PC-9 (cell line): ENCODE results near the gene TGM1. TPM values are rescaled to one million over a fixed set of nuclear protein-coding genes. Genes with fewer than 3 reads are reported as not detected.

Experiments used
- BruUV-seq: library from RNA; stranded (reverse); fragments of 400-500 nt; replicated peaks from 2 replicates; lab custom pipeline; 2021; lab: Mats Ljungman, UMichigan
- CTCF ChIA-PET: fragments of 300-600 bp; sonication (Branson Sonifier 250); formaldehyde crosslinking; loops from one replicate; lab custom pipeline; 2022; ENCODE audit warnings: antibody characterized with exemption; lab: Charles Lee
- POLR2A ChIA-PET: fragments of 300-600 bp; sonication (Branson Sonifier 250); formaldehyde crosslinking; loops from one replicate; lab custom pipeline; 2022; ENCODE audit warnings: antibody characterized with exemption; ENCODE audit not compliant: unreplicated experiment; lab: Charles Lee
- DNase-seq, 2 experiments: peaks; one replicate each; pipeline versions ENCODE4 v3.0.0 to v3.0.0-alpha.2; 2015 to 2022; ENCODE audit warnings: mixed read lengths in 1 of 2
- H2AFZ ChIP-seq: fragments of 200-600 bp; sonication (generic); 2 replicates; pipeline ENCODE4 v1.8.1; 2017; ENCODE audit warnings: antibody characterized with exemption
- H3F3A ChIP-seq: fragments of 200-600 bp; sonication (generic); 2 replicates; pipeline ENCODE4 v1.8.1; 2017; ENCODE audit warnings: antibody characterized with exemption, mild to moderate bottlenecking, low read depth; ENCODE audit not compliant: insufficient read depth
- H3K27ac ChIP-seq: fragments of 200-600 bp; sonication (generic); 2 replicates; pipeline ENCODE4 v1.6.1; 2016; ENCODE audit warnings: mixed run types
- H3K27me3 ChIP-seq: fragments of 200-600 bp; sonication (generic); 2 replicates; pipeline ENCODE4 v1.6.1; 2016; ENCODE audit warnings: low read depth, mixed run types; ENCODE audit not compliant: insufficient read depth
- H3K36me3 ChIP-seq: fragments of 200-600 bp; sonication (generic); 2 replicates; pipeline ENCODE4 v1.6.1; 2016; ENCODE audit warnings: low read depth, mixed run types
- H3K4me1 ChIP-seq: fragments of 200-600 bp; sonication (generic); replicated peaks from 2 replicates; pipeline ENCODE4 v1.6.1; 2016; ENCODE audit warnings: mixed run types; ENCODE audit not compliant: insufficient read depth
- H3K4me2 ChIP-seq: fragments of 200-600 bp; sonication (generic); 2 replicates; pipeline ENCODE4 v1.6.1; 2017; ENCODE audit warnings: mixed run types
- H3K4me3 ChIP-seq: fragments of 200-600 bp; sonication (generic); 2 replicates; pipeline ENCODE4 v1.6.1; 2016; ENCODE audit warnings: mixed run types
- H3K79me2 ChIP-seq: fragments of 200-600 bp; sonication (generic); 2 replicates; pipeline ENCODE4 v1.6.1; 2017; ENCODE audit warnings: low read depth, mixed run types
- H3K9me2 ChIP-seq: fragments of 200-600 bp; sonication (generic); 2 replicates; pipeline ENCODE4 v1.8.1; 2017; ENCODE audit warnings: mild to moderate bottlenecking; ENCODE audit not compliant: insufficient read depth
- H3K9me3 ChIP-seq: fragments of 200-600 bp; sonication (generic); 2 replicates; pipeline ENCODE4 v1.8.1; 2016; ENCODE audit warnings: low read depth; ENCODE audit not compliant: insufficient read depth
- H4K20me1 ChIP-seq: fragments of 200-600 bp; sonication (generic); 2 replicates; pipeline ENCODE4 v1.8.1; 2017; ENCODE audit not compliant: insufficient read depth
- EZH2 ChIP-seq: fragments of 200-600 bp; sonication (generic); IDR thresholded peaks from 2 replicates; pipeline ENCODE4 v1.8.0; 2017; ENCODE audit warnings: antibody characterized with exemption, low read depth
- intact Hi-C: fragments of 100-400 bp; cut with micrococcal nuclease; formaldehyde crosslinking; loops from one replicate; pipeline ENCODE4 v1.10.0; 2022; ENCODE audit not compliant: unreplicated experiment
- total RNA-seq: library from RNA; stranded (reverse); gene quantifications from 2 replicates; pipeline ENCODE4 v1.2.3, GENCODE V29; 2021
- TF ChIP-seq, protein P1 (sequence below): fragments of 200-600 bp; sonication (generic); conservative IDR thresholded peaks from 2 replicates; pipeline ENCODE4 v1.6.1; 2017; ENCODE audit warnings: mixed run types, antibody characterized with exemption, mild to moderate bottlenecking, moderate library complexity

TGM1 gene
- total RNA-seq, 1 experiment from 2014 or later, result 7.2 TPM

- no peak overlapping the region for H3K4me3 ChIP-seq
- H2AFZ ChIP-seq, result no peak overlapping the region
- BruUV-seq, result no TSS peak
- DNase-seq, result no peak
- H3K27ac ChIP-seq, result no peak overlapping the region
- ChIA-PET CTCF (no interaction called here), POLR2A (no interaction called here)
- H3K9me2 ChIP-seq, result no peaks in the 10 kb centered on the region
- H3K79me2 ChIP-seq, result peaks cover 3% of the 10 kb centered on the region; the same call in 1 of the 2 replicates
- no peaks in the 10 kb centered on the region for H3K9me3 ChIP-seq
- no peak for TF ChIP-seq EZH2
- TF ChIP-seq, protein P1, sequence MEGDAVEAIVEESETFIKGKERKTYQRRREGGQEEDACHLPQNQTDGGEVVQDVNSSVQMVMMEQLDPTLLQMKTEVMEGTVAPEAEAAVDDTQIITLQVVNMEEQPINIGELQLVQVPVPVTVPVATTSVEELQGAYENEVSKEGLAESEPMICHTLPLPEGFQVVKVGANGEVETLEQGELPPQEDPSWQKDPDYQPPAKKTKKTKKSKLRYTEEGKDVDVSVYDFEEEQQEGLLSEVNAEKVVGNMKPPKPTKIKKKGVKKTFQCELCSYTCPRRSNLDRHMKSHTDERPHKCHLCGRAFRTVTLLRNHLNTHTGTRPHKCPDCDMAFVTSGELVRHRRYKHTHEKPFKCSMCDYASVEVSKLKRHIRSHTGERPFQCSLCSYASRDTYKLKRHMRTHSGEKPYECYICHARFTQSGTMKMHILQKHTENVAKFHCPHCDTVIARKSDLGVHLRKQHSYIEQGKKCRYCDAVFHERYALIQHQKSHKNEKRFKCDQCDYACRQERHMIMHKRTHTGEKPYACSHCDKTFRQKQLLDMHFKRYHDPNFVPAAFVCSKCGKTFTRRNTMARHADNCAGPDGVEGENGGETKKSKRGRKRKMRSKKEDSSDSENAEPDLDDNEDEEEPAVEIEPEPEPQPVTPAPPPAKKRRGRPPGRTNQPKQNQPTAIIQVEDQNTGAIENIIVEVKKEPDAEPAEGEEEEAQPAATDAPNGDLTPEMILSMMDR, result no peak
- no peaks in the 10 kb centered on the region for H4K20me1 ChIP-seq
- H3K27me3 ChIP-seq, result no peaks in the 10 kb centered on the region
- H3K4me1 ChIP-seq, result peaks cover 4% of the 10 kb centered on the region
- H3K36me3 ChIP-seq, result no peaks in the 10 kb centered on the region
- no peak overlapping the region for H3K4me2 ChIP-seq
- H3F3A ChIP-seq, result no peaks in the 10 kb centered on the region
- intact Hi-C loops, result no loop called here
Observed at GRCh38 chr14:24293525-24293924, 30.5 kb upstream of the TGM1 start.

GRCh38 chr14:24292118-24292807 is 29.3 kb upstream of the TGM1 start:
- intact Hi-C loops, result no loop called here
- H3K79me2 ChIP-seq, result no peaks in the 10 kb centered on the region
- H2AFZ ChIP-seq, result no peak overlapping the region
- no peaks in the 10 kb centered on the region for H3K9me2 ChIP-seq
- H3F3A ChIP-seq, result no peaks in the 10 kb centered on the region
- ChIA-PET POLR2A (interaction anchor here (0.5 kb wide), 1 partner anchor 45 kb away, joined by 3 read pairs; no protein-coding TSS in a partner anchor), CTCF (no interaction called here)
- H3K9me3 ChIP-seq, result no peaks in the 10 kb centered on the region
- no peak for TF ChIP-seq EZH2
- TF ChIP-seq, protein P1, result no peak
- no peak overlapping the region for H3K4me3 ChIP-seq
- no TSS peak for BruUV-seq
- H3K4me1 ChIP-seq, result no peaks in the 10 kb centered on the region
- H3K4me2 ChIP-seq, result no peak overlapping the region
- no peaks in the 10 kb centered on the region for H3K27me3 ChIP-seq
- H4K20me1 ChIP-seq, result no peaks in the 10 kb centered on the region
- no peaks in the 10 kb centered on the region for H3K36me3 ChIP-seq
- no peak for DNase-seq
- no peak overlapping the region for H3K27ac ChIP-seq

- CTCF ChIA-PET, result no interaction called here
Observed at GRCh38 chr14:24291446-24292117, 28.6 kb upstream of the TGM1 start.

More at GRCh38 chr14:24291446-24292117, 28.6 kb upstream of the TGM1 start:
- no TSS peak for BruUV-seq
- H3K79me2 ChIP-seq, result no peaks in the 10 kb centered on the region
- intact Hi-C loops, result no loop called here
- no peaks in the 10 kb centered on the region for H3K36me3 ChIP-seq
- H4K20me1 ChIP-seq, result no peaks in the 10 kb centered on the region
- no peaks in the 10 kb centered on the region for H3K27me3 ChIP-seq
- no peaks in the 10 kb centered on the region for H3K4me1 ChIP-seq
- H3K9me3 ChIP-seq, result no peaks in the 10 kb centered on the region
- H3F3A ChIP-seq, result no peaks in the 10 kb centered on the region
- POLR2A ChIA-PET, result no interaction called here
- H3K4me3 ChIP-seq, result no peak overlapping the region
- TF ChIP-seq, protein P1, result no peak
- TF ChIP-seq EZH2, result no peak
- no peak overlapping the region for H3K27ac ChIP-seq
- no peak overlapping the region for H2AFZ ChIP-seq
- no peak for DNase-seq
- no peak overlapping the region for H3K4me2 ChIP-seq
- no peaks in the 10 kb centered on the region for H3K9me2 ChIP-seq
